NB4 (cell line): ENCODE data around the gene LAMA1.
A peak's percentile ranks its signal among the peaks of the same experiment; 100 is the strongest.

Source experiments
- DNase-seq: peaks from one replicate; pipeline ENCODE4 v3.0.0; 2010; ENCODE audit warnings: low read depth
- H3K4me3 ChIP-seq: one replicate; pipeline ENCODE4 v1.5.1; 2011; ENCODE audit warnings: mild to moderate bottlenecking, low read depth, low read length, moderate library complexity
- CTCF ChIP-seq: IDR thresholded peaks from one replicate; pipeline ENCODE4 v1.5.1; 2012; ENCODE audit warnings: low read depth, low read length
- MAX ChIP-seq: IDR thresholded peaks from 2 replicates; pipeline ENCODE4 v1.6.1; 2011; ENCODE audit warnings: low read depth, low read length
- MYC ChIP-seq: IDR thresholded peaks from 2 replicates; pipeline ENCODE4 v1.6.1; 2011; ENCODE audit warnings: low read depth, low read length
- POLR2A ChIP-seq: IDR thresholded peaks from 2 replicates; pipeline ENCODE4 v1.6.1; 2011; ENCODE audit warnings: mild to moderate bottlenecking; ENCODE audit not compliant: insufficient read length; ENCODE audit errors: extremely low read depth

LAMA1 gene

GRCh38 chr18:7117390-7118355 is at the start of gene LAMA1:
LAMA1 (minus strand) TSS chr18:7117797; CDS start chr18:7117720, 77 bp downstream.
- H3K4me3 ChIP-seq, result no peak within 1 kb of the TSS
- no peak for DNase-seq
- no peak for TF ChIP-seq MYC
- TF ChIP-seq CTCF, result no peak
- TF ChIP-seq POLR2A, result no peak
- no peak for TF ChIP-seq MAX

GRCh38 chr18:7165846-7166393 is 48.3 kb upstream of the LAMA1 start:
- no peak overlapping the region for H3K4me3 ChIP-seq
- no peak for DNase-seq
- TF ChIP-seq CTCF (no peak), MYC (no peak), MAX (no peak), POLR2A (no peak)

- TF ChIP-seq POLR2A, result no peak
- peak; percentile 47 for TF ChIP-seq CTCF
- peak; percentile 24 for DNase-seq
- H3K4me3 ChIP-seq, result no peak overlapping the region
These were observed 46.9 kb upstream of the LAMA1 start for GRCh38 chr18:7164323-7165004.

GRCh38 chr18:7158216-7158615 is 40.6 kb upstream of the LAMA1 start:
- H3K4me3 ChIP-seq, result no peak overlapping the region
- no peak for DNase-seq
- TF ChIP-seq MYC (no peak), POLR2A (no peak), CTCF (no peak), MAX (no peak)

GRCh38 chr18:7157760-7158159 is 40.2 kb upstream of the LAMA1 start:
- H3K4me3 ChIP-seq, result no peak overlapping the region
- DNase-seq, result no peak
- TF ChIP-seq MYC (no peak), MAX (no peak), POLR2A (no peak), CTCF (no peak)
